H1 (cell line): Measurements from ENCODE around the gene TRIM24. TPM values are rescaled to one million over a fixed set of nuclear protein-coding genes. Genes with fewer than 3 reads are reported as not detected.
A peak's percentile ranks its signal among the peaks of the same experiment; 100 is the strongest.

Experiments used
- CHD7 ChIP-seq: fragments of 300-600 bp; sonication (generic); IDR thresholded peaks from 2 replicates; pipeline ENCODE4 v1.7.1; 2012; ENCODE audit warnings: low read length, moderate library complexity, mild to moderate bottlenecking, inconsistent platforms; ENCODE audit not compliant: insufficient replicate concordance
- GABPA ChIP-seq: IDR thresholded peaks from 2 replicates; pipeline ENCODE4 v1.6.1; 2011; ENCODE audit warnings: mild to moderate bottlenecking, low read length, moderate library complexity, borderline replicate concordance; ENCODE audit not compliant: insufficient read depth
- KDM4A ChIP-seq: IDR thresholded peaks from one replicate; pipeline ENCODE4 v1.7.1; 2012; ENCODE audit warnings: low read depth, mild to moderate bottlenecking, moderate library complexity, low read length, inconsistent platforms; ENCODE audit not compliant: severe bottlenecking
- MAFK ChIP-seq: IDR thresholded peaks from 2 replicates; pipeline ENCODE4 v1.6.1; 2012; ENCODE audit warnings: low read depth, mild to moderate bottlenecking, improper control_type of control experiment, low read length
- PHF8 ChIP-seq: fragments of 200-600 bp; sonication (generic); conservative IDR thresholded peaks from 2 replicates; pipeline ENCODE4 v1.7.1; 2012; ENCODE audit warnings: low read depth, mild to moderate bottlenecking, inconsistent platforms, low read length, moderate library complexity
- POLR2AphosphoS5 ChIP-seq: IDR thresholded peaks from 2 replicates; pipeline ENCODE4 v1.6.1; 2011; ENCODE audit warnings: low read depth, low read length
- RAD21 ChIP-seq, 2 experiments: IDR thresholded peaks in 1 of 2; conservative IDR thresholded peaks in 1 of 2; 2 replicates each; pipeline ENCODE4 v1.6.1; 2011; ENCODE audit warnings: low read depth in 2 of 2, low read length in 2 of 2, improper control_type of control experiment in 1 of 2, inconsistent platforms in 1 of 2, mild to moderate bottlenecking in 1 of 2, moderate library complexity in 1 of 2
- TCF12 ChIP-seq: IDR thresholded peaks from 2 replicates; pipeline ENCODE4 v1.6.1; 2011; ENCODE audit warnings: low read depth, mild to moderate bottlenecking, low read length
- TEAD4 ChIP-seq: IDR thresholded peaks from 2 replicates; pipeline ENCODE4 v1.6.1; 2012; ENCODE audit warnings: low read depth, low read length, inconsistent platforms, mixed read lengths
- polyA plus RNA-seq, 7 experiments: library from polyadenylated mRNA; depleted of rRNA in 3 of 7; stranded (reverse) in 5 of 7; unstranded in 2 of 7; fragments of >200 nt in 5 of 7; fragments of 200-250 nt in 2 of 7; gene quantifications; 1 replicate in 5 of 7; 2 replicates in 1 of 7; 4 replicates in 1 of 7; pipeline versions ENCODE4 v1.2.1 to v1.2.3, GENCODE V29; 2011 to 2013; ENCODE audit warnings: missing spikeins in 2 of 7, mixed read lengths in 2 of 7
- total RNA-seq: library from RNA; stranded (reverse); fragmentation: NEBNext Ultra II Directional; extraction: Animal tissue kit (Norgen Biotek cat#: 25700); gene quantifications from 2 replicates; pipeline ENCODE4 v1.2.1, GENCODE V29; 2021

The TRIM24 gene
- total and polyA plus RNA-seq, 2 of the 8 experiments (the other 6 are each of a cell fraction or from before 2014, with no cell fraction given): 67.6 to 149 TPM

- TF ChIP-seq CHD7 (no peak), TEAD4 (no peak), GABPA (no peak), MAFK (no peak), KDM4A (no peak), POLR2AphosphoS5 (peak; percentile 92), RAD21 (IDR thresholded peaks at IDR 0.05 in 1 of 2, conservative IDR thresholded peaks at IDR 0.05 in 1 of 2; ENCODE audit: low read depth in 2 of 2, low read length in 2 of 2) (peak in 1 of 2 experiments; percentile 15; a peak in 1 of 4 replicates), PHF8 (peak; percentile 19; the same call in 1 of the 2 replicates), TCF12 (no peak)
- TF ChIP-seq, all 59 proteins: peak for 14
Observed at GRCh38 chr7:138459413-138460175, 465 bp upstream of the TRIM24 start (continued).
